ENCODE results near the gene GALNT9.

- no peak for TF ChIP-seq CTCF (IDR thresholded peaks at IDR 0.05)
- TF ChIP-seq CHD2 (IDR thresholded peaks at IDR 0.05; ENCODE audit: low read length, partially characterized antibody), result no peak
These were observed 169.4 kb downstream of the GALNT9 start for GRCh38 chr12:132160016-132160415.

Data from A549 (cell line).